ENCODE measurements around the gene GLRA1.

GRCh38 chr5:151897896-151898295 is 26.8 kb downstream of the GLRA1 start:
- no peak for TF ChIP-seq CTCF (conservative IDR thresholded peaks at IDR 0.05 in 1 of 2, IDR thresholded peaks at IDR 0.05 in 1 of 2; ENCODE audit: extremely low read depth in 1 of 2, insufficient read depth in 1 of 2, low read depth in 1 of 2, low read length in 2 of 2)
- TF ChIP-seq EZH2 (IDR thresholded peaks at IDR 0.05; ENCODE audit: borderline replicate concordance, low read length), result no peak
